HAP-1 (cell line): Measurements from ENCODE around the gene SELP.

ENCODE experiments used
- DNase-seq, 2 experiments: peaks; one replicate each; pipeline ENCODE4 v3.0.0-alpha.2; 2016 to 2020; ENCODE audit warnings: low spot score in 2 of 2
- H3K27me3 ChIP-seq: fragments of 250-450 bp; sonication (Bioruptor Pico); 2 replicates; pipeline ENCODE4 v1.5.1; 2020; ENCODE audit warnings: low read depth, mild to moderate bottlenecking, moderate library complexity
- H3K36me3 ChIP-seq: fragments of 250-450 bp; sonication (Bioruptor Pico); replicated peaks from 2 replicates; pipeline ENCODE4 v1.5.1; 2020; ENCODE audit warnings: mild to moderate bottlenecking
- H3K4me1 ChIP-seq: fragments of 250-450 bp; sonication (Bioruptor Pico); 2 replicates; pipeline ENCODE4 v1.5.1; 2020; ENCODE audit warnings: mild to moderate bottlenecking
- H3K4me3 ChIP-seq: fragments of 250-450 bp; sonication (Bioruptor Pico); 2 replicates; pipeline ENCODE4 v1.5.1; 2020; ENCODE audit warnings: mild to moderate bottlenecking, moderate library complexity
- H3K9me3 ChIP-seq: fragments of 250-450 bp; sonication (Bioruptor Pico); 2 replicates; pipeline ENCODE4 v1.5.1; 2020; ENCODE audit warnings: mild to moderate bottlenecking, moderate library complexity
- in situ Hi-C: fragments of 300-500 bp; cut with MboI; formaldehyde crosslinking; loops from 3 replicates; pipeline ENCODE4 v1.14.3; 2020; ENCODE audit warnings: low sequenced_read_pairs, inconsistent platforms, mixed read lengths

The SELP gene

GRCh38 chr1:169648187-169648586 lies 18.3 kb upstream of the SELP start:
- Histone ChIP-seq H3K4me3 (no peak overlapping the region), H3K9me3 (no peaks in the 10 kb centered on the region), H3K36me3 (no peaks in the 10 kb centered on the region), H3K4me1 (no peaks in the 10 kb centered on the region), H3K27me3 (no peaks in the 10 kb centered on the region; the same call in 1 of the 2 replicates)
- in situ Hi-C loops, result no loop called here
- DNase-seq, result no peak

DNA sequence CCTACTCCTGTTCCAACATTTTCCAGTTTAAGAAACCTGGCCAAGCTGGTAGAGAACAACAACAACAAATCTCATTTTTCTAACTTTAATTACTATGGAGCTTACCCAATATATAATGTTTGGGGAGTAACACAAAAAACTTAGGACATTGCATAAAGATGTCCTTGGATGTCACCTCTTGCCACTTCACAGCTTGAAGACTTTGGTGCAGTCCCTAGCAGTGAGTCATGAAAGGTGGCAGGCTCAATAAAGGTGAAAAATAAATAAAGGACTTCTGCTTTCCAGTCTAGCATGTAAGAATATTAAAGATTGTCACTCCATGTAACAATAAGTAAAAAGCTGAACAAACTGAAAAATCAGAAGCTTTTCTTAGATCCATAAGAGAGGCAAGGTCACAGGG lies 17.6 kb upstream of the SELP start:
- Histone ChIP-seq H3K9me3 (no peaks in the 10 kb centered on the region), H3K4me3 (no peak overlapping the region), H3K4me1 (no peaks in the 10 kb centered on the region), H3K36me3 (no peaks in the 10 kb centered on the region), H3K27me3 (no peaks in the 10 kb centered on the region; the same call in 1 of the 2 replicates)
- in situ Hi-C loops, result no loop called here
- no peak for DNase-seq

- Histone ChIP-seq H3K4me1 (no peaks in the 10 kb centered on the region), H3K9me3 (no peaks in the 10 kb centered on the region), H3K27me3 (no peaks in the 10 kb centered on the region; the same call in 1 of the 2 replicates), H3K4me3 (no peak overlapping the region), H3K36me3 (no peaks in the 10 kb centered on the region)
- no peak for DNase-seq
- in situ Hi-C loops, result no loop called here
Measured at GRCh38 chr1:169644297-169644696, 14.4 kb upstream of the SELP start.

DNA sequence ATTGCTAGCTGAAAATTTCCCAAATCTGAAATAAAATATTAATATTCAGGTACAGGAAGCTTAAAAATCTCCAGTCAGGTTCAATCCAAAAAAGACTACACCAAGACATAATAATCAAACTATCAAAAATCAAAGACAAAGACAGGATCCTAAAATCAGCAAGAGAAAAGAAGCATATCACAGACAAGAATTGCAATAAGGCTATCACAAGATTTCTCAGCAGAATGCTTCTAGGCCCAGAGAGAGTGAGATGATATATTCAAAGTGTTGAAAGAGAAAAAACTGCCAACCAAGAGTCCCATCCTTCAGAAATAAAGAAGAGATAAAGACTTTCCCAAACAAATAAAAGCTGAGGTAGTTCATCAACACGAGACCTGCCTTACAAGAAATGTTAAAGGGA lies 5.0 kb upstream of the SELP start:
- DNase-seq, result no peak
- Histone ChIP-seq H3K36me3 (no peaks in the 10 kb centered on the region), H3K4me3 (no peak overlapping the region), H3K4me1 (no peaks in the 10 kb centered on the region), H3K27me3 (no peaks in the 10 kb centered on the region), H3K9me3 (no peaks in the 10 kb centered on the region)
- in situ Hi-C loops, result no loop called here

GRCh38 chr1:169634145-169634544 lies 4.2 kb upstream of the SELP start:
- Histone ChIP-seq H3K36me3 (no peaks in the 10 kb centered on the region), H3K4me3 (no peak overlapping the region), H3K4me1 (no peaks in the 10 kb centered on the region), H3K9me3 (no peaks in the 10 kb centered on the region), H3K27me3 (no peaks in the 10 kb centered on the region)
- in situ Hi-C loops, result no loop called here
- DNase-seq, result no peak

DNA sequence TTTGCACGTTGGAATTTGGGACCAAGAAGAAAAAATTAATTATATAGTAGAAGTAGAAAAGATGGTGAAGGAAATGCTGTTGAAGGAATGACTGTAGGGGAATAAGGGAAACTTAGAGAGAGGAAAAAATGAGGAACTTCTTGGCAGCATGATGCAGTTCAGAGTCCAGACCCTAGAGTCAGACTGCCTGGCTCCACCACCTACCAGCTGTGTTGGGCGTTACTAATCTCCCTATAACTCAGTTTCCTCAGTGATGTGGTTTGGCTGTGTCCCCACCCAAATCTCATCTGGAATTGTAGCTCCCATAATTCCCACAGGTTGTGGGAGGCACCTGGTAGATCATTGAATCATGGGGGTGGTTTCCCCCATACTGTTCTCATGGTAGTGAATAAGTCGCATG lies 1.3 kb upstream of the SELP start:
- no peak for DNase-seq
- no peaks in the 10 kb centered on the region for H3K36me3 ChIP-seq
- H3K4me1 ChIP-seq, result no peaks in the 10 kb centered on the region
- no peaks in the 10 kb centered on the region for H3K27me3 ChIP-seq
- H3K9me3 ChIP-seq, result no peaks in the 10 kb centered on the region
- H3K4me3 ChIP-seq, result no peak overlapping the region
- in situ Hi-C loops, result no loop called here

GRCh38 chr1:169624912-169625311 lies 5.0 kb downstream of the SELP start:
- no peaks in the 10 kb centered on the region for H3K9me3 ChIP-seq
- no peaks in the 10 kb centered on the region for H3K36me3 ChIP-seq
- no peak for DNase-seq
- no peaks in the 10 kb centered on the region for H3K27me3 ChIP-seq
- no peak overlapping the region for H3K4me3 ChIP-seq
- in situ Hi-C loops, result no loop called here
- no peaks in the 10 kb centered on the region for H3K4me1 ChIP-seq

GRCh38 chr1:169624122-169624521 lies 5.8 kb downstream of the SELP start:
- H3K4me3 ChIP-seq, result no peak overlapping the region
- H3K36me3 ChIP-seq, result no peaks in the 10 kb centered on the region

GRCh38 chr1:169623132-169623926 lies 6.6 kb downstream of the SELP start:
- Histone ChIP-seq H3K4me3 (no peak overlapping the region), H3K27me3 (no peaks in the 10 kb centered on the region; the same call in 1 of the 2 replicates), H3K4me1 (no peaks in the 10 kb centered on the region), H3K36me3 (no peaks in the 10 kb centered on the region), H3K9me3 (no peaks in the 10 kb centered on the region)
- no peak for DNase-seq
- in situ Hi-C loops, result no loop called here

More at GRCh38 chr1:169624122-169624521, 5.8 kb downstream of the SELP start:
- no peaks in the 10 kb centered on the region; the same call in 1 of the 2 replicates for H3K27me3 ChIP-seq
- in situ Hi-C loops, result no loop called here
- no peaks in the 10 kb centered on the region for H3K9me3 ChIP-seq
- no peaks in the 10 kb centered on the region for H3K4me1 ChIP-seq
- no peak for DNase-seq

DNA sequence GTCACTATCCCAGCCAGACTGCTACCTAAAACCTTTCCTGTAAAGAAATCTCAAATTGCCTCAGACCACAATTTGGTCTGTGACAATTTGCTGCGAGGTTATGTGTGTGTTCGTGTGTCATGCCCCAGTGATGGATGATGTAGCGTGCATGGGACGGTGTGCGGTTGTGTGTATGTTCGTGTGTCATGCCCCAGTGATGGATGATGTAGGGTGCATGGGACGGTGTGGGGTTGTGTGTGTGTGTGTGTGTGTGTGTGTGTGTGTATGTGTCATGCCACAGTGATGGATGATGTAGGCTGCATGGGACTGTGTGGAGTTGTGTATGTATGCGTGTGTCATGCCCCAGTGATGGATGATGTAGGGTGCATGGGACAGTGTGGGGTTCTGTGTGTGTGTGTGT lies 9.4 kb downstream of the SELP start:
- Histone ChIP-seq H3K4me3 (no peak overlapping the region), H3K27me3 (no peaks in the 10 kb centered on the region; the same call in 1 of the 2 replicates)

DNA sequence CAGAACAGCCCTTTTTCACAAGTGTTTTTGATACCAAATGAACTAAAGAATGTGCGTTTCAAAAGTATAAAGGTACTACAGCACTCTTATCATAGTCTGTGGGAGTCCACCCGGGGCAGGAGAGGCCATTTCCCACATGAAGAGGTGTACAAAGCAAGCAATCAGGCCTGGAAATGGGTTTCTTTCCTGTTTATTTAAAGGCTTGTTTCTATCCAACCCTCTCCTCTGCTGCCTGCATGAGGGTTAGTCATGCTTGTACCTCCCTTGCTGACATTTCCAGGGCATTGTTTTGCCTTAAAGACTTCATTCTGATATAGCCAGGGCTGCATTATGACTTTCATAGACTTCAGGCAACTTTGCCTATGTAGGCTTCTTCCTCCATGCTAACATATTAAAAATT lies 11.6 kb downstream of the SELP start:
- H3K27me3 ChIP-seq, result no peaks in the 10 kb centered on the region; the same call in 1 of the 2 replicates
- no peak for DNase-seq
- H3K4me3 ChIP-seq, result no peak overlapping the region
- H3K36me3 ChIP-seq, result no peaks in the 10 kb centered on the region
- H3K4me1 ChIP-seq, result no peaks in the 10 kb centered on the region
- in situ Hi-C loops, result no loop called here
- no peaks in the 10 kb centered on the region for H3K9me3 ChIP-seq

More for the DNA sequence above, 9.4 kb downstream of the SELP start:
- DNase-seq, result no peak
- in situ Hi-C loops, result no loop called here
- H3K9me3 ChIP-seq, result no peaks in the 10 kb centered on the region
- H3K36me3 ChIP-seq, result no peaks in the 10 kb centered on the region
- H3K4me1 ChIP-seq, result no peaks in the 10 kb centered on the region

DNA sequence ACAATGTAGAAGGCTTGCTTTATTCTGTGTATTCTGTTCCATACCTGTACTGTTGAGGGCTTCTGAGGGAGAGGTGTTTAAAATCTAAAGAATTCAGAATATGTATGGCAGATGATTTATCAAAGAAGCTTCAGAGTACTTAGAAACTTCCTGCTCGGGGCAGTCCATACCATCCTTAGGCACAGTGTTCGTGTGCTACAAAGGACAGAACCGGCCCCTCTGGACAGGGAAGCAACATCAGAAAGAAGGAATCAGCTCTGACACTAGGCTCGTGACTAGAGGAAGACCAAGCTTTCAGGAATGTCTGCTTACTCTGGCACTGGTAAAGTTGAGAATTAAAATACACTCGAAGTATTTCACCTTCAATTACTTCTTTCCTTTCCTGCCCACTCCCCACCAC lies 14.1 kb downstream of the SELP start:
- Histone ChIP-seq H3K4me1 (no peaks in the 10 kb centered on the region), H3K27me3 (peaks cover 2% of the 10 kb centered on the region; the same call in 1 of the 2 replicates), H3K4me3 (no peak overlapping the region), H3K9me3 (no peaks in the 10 kb centered on the region), H3K36me3 (no peaks in the 10 kb centered on the region)
- no peak for DNase-seq
- in situ Hi-C loops, result no loop called here

- no peaks in the 10 kb centered on the region for H3K9me3 ChIP-seq
- no peaks in the 10 kb centered on the region for H3K36me3 ChIP-seq
- peaks cover 7% of the 10 kb centered on the region; the same call in 1 of the 2 replicates for H3K27me3 ChIP-seq
- in situ Hi-C loops, result no loop called here
- no peaks in the 10 kb centered on the region for H3K4me1 ChIP-seq
- no peak overlapping the region for H3K4me3 ChIP-seq
- no peak for DNase-seq
Measured at GRCh38 chr1:169610858-169611257, 19.1 kb downstream of the SELP start.

DNA sequence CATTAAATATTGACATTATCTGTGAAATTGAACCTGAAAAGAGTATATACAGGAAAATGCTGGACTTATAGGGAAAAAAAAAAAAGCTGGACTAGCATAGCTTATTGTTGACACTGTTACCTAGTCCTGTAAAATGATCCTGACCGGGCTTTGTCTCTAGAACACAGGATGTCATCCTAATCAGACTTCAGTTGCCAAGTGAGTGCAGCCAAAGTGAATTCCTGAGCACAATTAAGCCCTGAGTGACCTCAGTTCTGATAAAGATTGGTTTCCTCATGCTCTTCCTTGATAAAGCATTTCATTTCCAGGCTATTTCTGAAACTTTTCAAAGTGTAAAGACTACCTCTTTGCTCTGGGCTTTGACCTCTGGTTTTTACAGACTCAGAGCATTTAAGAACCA lies 19.8 kb downstream of the SELP start:
- no peak for DNase-seq
- H3K4me3 ChIP-seq, result no peak overlapping the region
- H3K4me1 ChIP-seq, result no peaks in the 10 kb centered on the region
- no peaks in the 10 kb centered on the region for H3K9me3 ChIP-seq
- H3K36me3 ChIP-seq, result no peaks in the 10 kb centered on the region
- H3K27me3 ChIP-seq, result peaks cover 7% of the 10 kb centered on the region; the same call in 1 of the 2 replicates
- in situ Hi-C loops, result no loop called here
